Measurements from ENCODE around the gene TGFBR3L.

Gene TGFBR3L

GRCh38 chr19:7963566-7963965 lies 48.9 kb downstream of the TGFBR3L start:
- no peak for DNase-seq

- no peak for DNase-seq
These were observed 50.7 kb downstream of the TGFBR3L start for GRCh38 chr19:7965259-7965841.

- no peak for DNase-seq
These were observed 51.5 kb downstream of the TGFBR3L start for GRCh38 chr19:7965921-7966665.

GRCh38 chr19:7968008-7968795 lies 53.6 kb downstream of the TGFBR3L start:
- no peak for DNase-seq

Measured in activated CD4-positive, CD25-positive, alpha-beta regulatory T cell treated with anti-CD3 and anti-CD28 coated beads, Interleukin-2, amount 50 U/mL, for 72 hours (primary cell).